GM21619 (cell line): ENCODE data around the gene CATSPER2.
"Not testable (repeated sequence)": the region's sequence is repeated elsewhere in the genome, so short reads cannot be mapped to it uniquely, and the experiment has no call there.

Experiments used
- ATAC-seq: cut with Tn5 transposase; IDR thresholded peaks from one replicate; pipeline ENCODE4 v1.9.1; 2021; ENCODE audit not compliant: unreplicated experiment

CATSPER2 gene

DNA sequence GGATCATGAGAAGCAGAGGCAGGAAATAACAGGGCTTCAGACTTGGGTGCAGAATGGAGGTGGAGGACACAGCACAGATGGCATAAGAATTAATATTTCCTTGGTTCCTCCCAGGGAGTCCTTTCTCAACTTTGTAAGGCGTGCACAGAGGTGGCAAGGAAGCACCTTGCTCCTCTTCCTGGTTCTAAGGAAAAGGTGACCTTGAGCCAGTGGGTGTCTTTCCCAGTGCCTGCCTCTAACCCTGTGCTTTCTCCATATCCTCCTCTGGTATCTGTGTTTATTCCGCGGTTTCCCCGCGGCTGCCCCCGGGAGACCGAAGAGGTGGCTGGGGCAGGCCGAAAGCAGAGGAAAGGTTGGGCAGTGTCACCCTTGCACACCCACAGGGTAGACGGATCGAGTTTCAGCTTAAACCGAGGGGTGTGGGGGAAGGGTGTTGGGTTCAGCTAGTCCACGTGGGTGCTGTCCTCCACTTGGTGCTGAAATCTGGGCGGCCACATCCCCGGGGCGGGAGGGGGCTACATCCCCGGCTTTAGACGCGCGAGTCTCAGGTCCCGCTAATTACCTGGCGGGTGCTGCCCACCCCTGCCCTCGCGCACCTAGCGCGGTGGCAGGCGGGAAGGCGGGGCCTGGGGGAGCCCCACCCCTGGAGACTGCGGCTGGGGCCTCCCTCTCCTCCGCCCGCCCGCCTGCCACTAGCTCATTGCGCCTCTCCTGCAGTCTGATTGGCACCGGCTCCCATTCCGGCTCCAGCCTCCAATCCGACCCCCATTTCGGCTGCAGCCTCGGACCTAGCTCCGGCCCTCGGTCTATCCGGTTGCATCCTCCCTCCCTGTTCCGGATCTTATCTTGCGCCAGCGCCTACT lies 55.1 kb downstream of the CATSPER2 start, which contains the start of gene CKMT1B:
CKMT1B (plus strand) TSS at position 700 of the 863 bp plus-strand sequence. CDS start 192 bp downstream, outside the sequence.
- not testable (repeated sequence) for ATAC-seq

DNA sequence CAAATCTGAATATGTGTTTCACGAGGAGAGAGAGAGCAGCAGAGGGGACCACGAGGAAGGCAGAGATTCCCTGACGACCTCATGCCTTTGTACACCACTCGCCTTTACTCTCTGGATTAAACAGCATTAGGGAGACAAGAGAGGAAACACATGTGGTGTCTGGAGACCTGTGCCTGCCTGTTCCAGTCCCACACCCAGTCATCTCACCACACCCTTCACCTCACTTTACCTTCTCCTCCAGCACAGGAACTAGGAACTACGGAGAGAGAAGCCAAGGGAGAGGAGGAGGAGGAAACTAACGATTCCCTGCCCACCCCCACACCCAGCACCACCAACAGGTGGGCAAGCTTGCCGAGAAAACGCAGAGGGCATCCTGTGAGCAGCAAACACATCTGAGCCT lies 55.8 kb downstream of the CATSPER2 start:
- ATAC-seq = not testable (repeated sequence)

DNA sequence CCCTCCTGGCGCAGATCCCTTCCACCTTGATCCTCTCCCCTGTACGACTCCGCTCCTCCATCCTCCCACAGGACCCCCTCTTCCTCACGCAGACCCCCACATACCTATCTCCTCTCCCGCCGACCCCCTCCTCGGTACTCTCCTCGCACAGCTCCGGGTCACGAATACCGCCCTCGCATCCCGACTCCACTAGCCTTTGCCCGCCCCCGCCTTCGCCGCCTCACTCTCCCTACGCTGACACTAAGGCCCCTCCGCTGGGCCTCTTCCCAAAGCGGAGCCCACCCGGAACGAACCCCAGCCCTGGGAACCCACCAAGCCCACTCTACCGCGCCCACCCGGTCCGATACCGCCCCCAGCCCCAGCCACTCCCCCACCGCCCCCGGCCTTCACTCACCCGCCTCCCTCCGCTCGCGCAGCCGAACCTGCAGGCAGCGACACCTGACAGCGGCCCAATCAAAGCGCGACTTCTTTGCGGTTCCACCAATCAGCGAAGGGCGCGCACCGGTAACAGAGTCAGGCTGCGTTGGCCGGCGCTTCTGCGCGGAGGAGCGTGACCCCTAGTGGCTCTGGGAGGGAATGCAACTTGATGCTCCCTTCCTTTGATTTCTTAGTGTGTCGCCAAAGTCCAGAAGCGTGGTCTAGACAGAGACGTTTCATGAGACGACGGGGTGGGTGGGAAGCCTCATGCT lies 58.7 kb downstream of the CATSPER2 start, which contains the start of gene PPIP5K1:
PPIP5K1 (minus strand) TSS at position 431 of the 689 bp plus-strand sequence. CDS start 5,704 bp downstream, outside the sequence.
- ATAC-seq = peak; percentile 94
